Liver (tissue), 9 donors: ENCODE data around the gene PNRC1. TPM values are rescaled to one million over a fixed set of nuclear protein-coding genes. Genes with fewer than 3 reads are reported as not detected.

Experiments used
- DNase-seq: peaks from one replicate; pipeline ENCODE4 v3.0.0-alpha.2; 2017; ENCODE audit warnings: low spot score
- H3K27ac ChIP-seq, 2 donors: one replicate each; pipeline ENCODE4 v1.7.0; 2013; ENCODE audit warnings: inconsistent platforms in 2 of 2, low read length in 2 of 2, control low read depth in 1 of 2, low read depth in 1 of 2, mild to moderate bottlenecking in 1 of 2
- H3K27me3 ChIP-seq, 4 donors: one replicate each; pipeline versions ENCODE4 v1.6.1 to v1.7.0; 2013; ENCODE audit warnings: low read length in 3 of 4, inconsistent platforms in 1 of 4, mild to moderate bottlenecking in 1 of 4, moderate library complexity in 1 of 4; ENCODE audit not compliant: control insufficient read depth in 4 of 4, insufficient read depth in 4 of 4
- H3K36me3 ChIP-seq, 4 donors: one replicate each; pipeline versions ENCODE4 v1.6.1 to v1.7.0; 2013; ENCODE audit warnings: low read length in 3 of 4, mild to moderate bottlenecking in 3 of 4, low read depth in 1 of 4, moderate library complexity in 1 of 4; ENCODE audit not compliant: control insufficient read depth in 4 of 4, insufficient read depth in 3 of 4
- H3K4me1 ChIP-seq, 4 donors: one replicate each; pipeline versions ENCODE4 v1.6.1 to v1.7.0; 2013; ENCODE audit warnings: low read length in 3 of 4, mild to moderate bottlenecking in 3 of 4, moderate library complexity in 1 of 4; ENCODE audit not compliant: control insufficient read depth in 4 of 4, insufficient read depth in 4 of 4
- H3K4me3 ChIP-seq, 3 donors: one replicate each; pipeline versions ENCODE4 v1.6.1 to v1.7.0; 2013; ENCODE audit warnings: low read length in 3 of 3, control low read depth in 1 of 3, low read depth in 1 of 3, mild to moderate bottlenecking in 1 of 3
- H3K9ac ChIP-seq, 2 donors: one replicate each; pipeline ENCODE4 v1.7.0; 2013; ENCODE audit warnings: low read length in 2 of 2, mild to moderate bottlenecking in 2 of 2, moderate library complexity in 2 of 2, control low read depth in 1 of 2, low read depth in 1 of 2
- H3K9me3 ChIP-seq, 4 donors: one replicate each; pipeline versions ENCODE4 v1.6.1 to v1.7.0; 2013; ENCODE audit warnings: low read length in 3 of 4; ENCODE audit not compliant: control insufficient read depth in 4 of 4
- ATF3 ChIP-seq: IDR thresholded peaks from 2 replicates; pipeline ENCODE4 v1.6.1; 2016; ENCODE audit warnings: antibody characterized with exemption
- CTCF ChIP-seq: fragments of 150-350 bp; IDR thresholded peaks from 2 replicates; pipeline ENCODE4 v1.5.1; 2017; ENCODE audit warnings: improper control_type of control experiment, low read depth, low read length; ENCODE audit not compliant: missing input control
- EGR1 ChIP-seq, 2 donors: IDR thresholded peaks; 2 replicates each; pipeline ENCODE4 v1.6.1; 2016 to 2018; ENCODE audit warnings: antibody characterized with exemption in 2 of 2, low read depth in 2 of 2
- FOXA1 ChIP-seq: IDR thresholded peaks from 2 replicates; pipeline ENCODE4 v1.6.1; 2016; ENCODE audit warnings: antibody characterized with exemption
- FOXA2 ChIP-seq: IDR thresholded peaks from 2 replicates; pipeline ENCODE4 v1.6.1; 2016; ENCODE audit warnings: antibody characterized with exemption
- GABPA ChIP-seq, 2 donors: IDR thresholded peaks in 1 of 2; conservative IDR thresholded peaks in 1 of 2; 2 replicates each; pipeline ENCODE4 v1.6.1; 2016; ENCODE audit warnings: antibody characterized with exemption in 2 of 2, mild to moderate bottlenecking in 1 of 2, moderate library complexity in 1 of 2
- HNF4A ChIP-seq, 2 donors: conservative IDR thresholded peaks; 2 replicates each; pipeline ENCODE4 v1.6.1; 2016; ENCODE audit warnings: antibody characterized with exemption in 2 of 2, mild to moderate bottlenecking in 2 of 2
- HNF4G ChIP-seq: IDR thresholded peaks from 2 replicates; pipeline ENCODE4 v1.6.1; 2016; ENCODE audit warnings: antibody characterized with exemption
- JUND ChIP-seq, 2 donors: IDR thresholded peaks; 2 replicates each; pipeline ENCODE4 v1.6.1; 2016; ENCODE audit warnings: antibody characterized with exemption in 2 of 2
- MAX ChIP-seq: IDR thresholded peaks from 2 replicates; pipeline ENCODE4 v1.6.1; 2016; ENCODE audit warnings: antibody characterized with exemption
- NR2F2 ChIP-seq: IDR thresholded peaks from 2 replicates; pipeline ENCODE4 v1.6.1; 2016; ENCODE audit warnings: antibody characterized with exemption
- RAD21 ChIP-seq, 2 donors: IDR thresholded peaks; 2 replicates each; pipeline ENCODE4 v1.6.1; 2016; ENCODE audit warnings: antibody characterized with exemption in 2 of 2, mild to moderate bottlenecking in 2 of 2
- REST ChIP-seq: IDR thresholded peaks from 2 replicates; pipeline ENCODE4 v1.6.1; 2016; ENCODE audit warnings: antibody characterized with exemption, mild to moderate bottlenecking
- RXRA ChIP-seq, 2 donors: IDR thresholded peaks; 2 replicates each; pipeline ENCODE4 v1.6.1; 2017 to 2018; ENCODE audit warnings: antibody characterized with exemption in 2 of 2, mild to moderate bottlenecking in 1 of 2
- SP1 ChIP-seq: IDR thresholded peaks from 2 replicates; pipeline ENCODE4 v1.6.1; 2018; ENCODE audit warnings: antibody characterized with exemption, mild to moderate bottlenecking
- TAF1 ChIP-seq: conservative IDR thresholded peaks from 2 replicates; pipeline ENCODE4 v1.6.1; 2016; ENCODE audit warnings: antibody characterized with exemption, mild to moderate bottlenecking
- YY1 ChIP-seq: IDR thresholded peaks from 2 replicates; pipeline ENCODE4 v1.6.1; 2016; ENCODE audit warnings: antibody characterized with exemption, mild to moderate bottlenecking
- ZBTB33 ChIP-seq: IDR thresholded peaks from 2 replicates; pipeline ENCODE4 v1.6.1; 2016; ENCODE audit warnings: antibody characterized with exemption
- WGBS: extraction: QIAGEN DNeasy Blood & Tissue Kit; methylation state at CpG from one replicate; pipeline ENCODE4 v1.1.7; 2013; 5-methylcytosine and 5-hydroxymethylcytosine counted together
- polyA plus RNA-seq, 2 donors: library from polyadenylated mRNA; stranded (reverse) in 1 of 2; unstranded in 1 of 2; fragments of 200-250 nt in 1 of 2; fragments of >200 nt in 1 of 2; fragmentation: Nextera tagmentation in 1 of 2; extraction: Ambion mirVana in 1 of 2; gene quantifications; one replicate each; pipeline versions ENCODE4 v1.2.1 to v1.2.3, GENCODE V29; 2013 to 2015
- total RNA-seq, 2 donors: library from RNA; depleted of rRNA; stranded (reverse); fragments of >200 nt; gene quantifications; one replicate each; pipeline ENCODE4 v1.2.3, GENCODE V29; 2014
- donor health status: healthy.
- donor health status: healthy.
- donor health status: healthy.
- donor health status: healthy.
- donor health status: healthy.

The PNRC1 gene
- total and polyA plus RNA-seq, 4 donors: 27.4 to 71.4 (median 53.6) TPM

- no peak overlapping the region for H3K27ac ChIP-seq
- H3K4me1 ChIP-seq: peaks cover 4 to 13% (median 7%) of the 10 kb centered on the region in 4 donors
- WGBS: 80% methylated on average over 3 of the region's 3 CpGs
- H3K9ac ChIP-seq: no peak overlapping the region
- no peaks in the 10 kb centered on the region for H3K27me3 ChIP-seq
- no peaks in the 10 kb centered on the region for H3K9me3 ChIP-seq
- no peaks in the 10 kb centered on the region for H3K36me3 ChIP-seq
- H3K4me3 ChIP-seq: no peak overlapping the region
- TF ChIP-seq JUND (IDR thresholded peaks at IDR 0.05): no peak
- no peak for TF ChIP-seq EGR1 (IDR thresholded peaks at IDR 0.05; ENCODE audit: low read depth in 2 of 2)
- no peak for TF ChIP-seq FOXA2
- DNase-seq: no peak
Measured at GRCh38 chr6:89051676-89052075, 28.9 kb upstream of the PNRC1 start.

GRCh38 chr6:89054208-89054607 is 26.3 kb upstream of the PNRC1 start:
- Histone ChIP-seq H3K27ac (no peak overlapping the region), H3K4me1 (peaks cover 4 to 13% (median 7%) of the 10 kb centered on the region in 4 donors), H3K36me3 (no peaks in the 10 kb centered on the region), H3K9me3 (no peaks in the 10 kb centered on the region), H3K9ac (no peak overlapping the region), H3K4me3 (no peak overlapping the region), H3K27me3 (no peaks in the 10 kb centered on the region)
- 96% methylated on average over 4 of the region's 4 CpGs for WGBS
- no peak for DNase-seq
- TF ChIP-seq RXRA (IDR thresholded peaks at IDR 0.05) (no peak), REST (no peak), EGR1 (IDR thresholded peaks at IDR 0.05; ENCODE audit: low read depth in 2 of 2) (no peak), MAX (no peak), TAF1 (no peak), GABPA (IDR thresholded peaks at IDR 0.05 in 1 of 2, conservative IDR thresholded peaks at IDR 0.05 in 1 of 2) (no peak), ZBTB33 (no peak), HNF4A (conservative IDR thresholded peaks at IDR 0.05) (no peak), NR2F2 (no peak), FOXA2 (no peak), ATF3 (no peak), HNF4G (no peak), FOXA1 (no peak), SP1 (no peak), JUND (IDR thresholded peaks at IDR 0.05) (no peak), RAD21 (IDR thresholded peaks at IDR 0.05) (no peak), CTCF (no peak), YY1 (no peak)
